HepG2 (cell line): Measurements from ENCODE around the gene MAJIN.

ENCODE experiments used
- BHLHE40 ChIP-seq: IDR thresholded peaks from 2 replicates; pipeline ENCODE4 v1.6.1; 2011; ENCODE audit warnings: low read length, improper control_type of control experiment
- MAF1 ChIP-seq: sonication (generic); formaldehyde crosslinking; IDR thresholded peaks from 2 replicates; pipeline ENCODE4 v1.5.0; 2020; ENCODE audit warnings: missing genetic modification reagents, borderline replicate concordance
- MAX ChIP-seq: IDR thresholded peaks from 2 replicates; pipeline ENCODE4 v1.6.1; 2012; ENCODE audit warnings: inconsistent platforms
- SMAD1 ChIP-seq: sonication (generic); formaldehyde crosslinking; IDR thresholded peaks from 2 replicates; pipeline ENCODE4 v1.4.0; 2020; ENCODE audit warnings: missing genetic modification reagents, low read depth, mild to moderate bottlenecking, borderline replicate concordance
- TFDP1 ChIP-seq: IDR thresholded peaks from 2 replicates; pipeline ENCODE4 v1.6.1; 2016; ENCODE audit warnings: missing compliant biosample characterization, missing genetic modification reagents, borderline replicate concordance
- ZMYM2 ChIP-seq: sonication (generic); formaldehyde crosslinking; IDR thresholded peaks from 2 replicates; pipeline ENCODE4 v1.8.0; 2022; ENCODE audit warnings: mild to moderate bottlenecking, missing genetic modification reagents
- ZNF230 ChIP-seq: sonication (generic); formaldehyde crosslinking; IDR thresholded peaks from 2 replicates; pipeline ENCODE4 v1.4.0; 2020; ENCODE audit warnings: mild to moderate bottlenecking, missing genetic modification reagents

- TF ChIP-seq ZNF230 (no peak), ZMYM2 (CRISPR knock-in tag) (no peak), BHLHE40 (no peak), SMAD1 (no peak), TFDP1 (no peak), MAX (no peak), MAF1 (CRISPR knock-in tag) (no peak)
Observed at GRCh38 chr11:64960719-64961118, 11.2 kb downstream of the MAJIN start.
